DMS114 treated with DMSO at 0.1 percent for 48 hours (cell line): ENCODE results near the gene USP10.
A peak's percentile ranks its signal among the peaks of the same experiment; 100 is the strongest.

Source experiments
- DNase-seq: peaks from one replicate; lab custom pipeline; 2025; ENCODE audit not compliant: unreplicated experiment; lab: John Stamatoyannopoulos, UW

USP10 gene, protein sequence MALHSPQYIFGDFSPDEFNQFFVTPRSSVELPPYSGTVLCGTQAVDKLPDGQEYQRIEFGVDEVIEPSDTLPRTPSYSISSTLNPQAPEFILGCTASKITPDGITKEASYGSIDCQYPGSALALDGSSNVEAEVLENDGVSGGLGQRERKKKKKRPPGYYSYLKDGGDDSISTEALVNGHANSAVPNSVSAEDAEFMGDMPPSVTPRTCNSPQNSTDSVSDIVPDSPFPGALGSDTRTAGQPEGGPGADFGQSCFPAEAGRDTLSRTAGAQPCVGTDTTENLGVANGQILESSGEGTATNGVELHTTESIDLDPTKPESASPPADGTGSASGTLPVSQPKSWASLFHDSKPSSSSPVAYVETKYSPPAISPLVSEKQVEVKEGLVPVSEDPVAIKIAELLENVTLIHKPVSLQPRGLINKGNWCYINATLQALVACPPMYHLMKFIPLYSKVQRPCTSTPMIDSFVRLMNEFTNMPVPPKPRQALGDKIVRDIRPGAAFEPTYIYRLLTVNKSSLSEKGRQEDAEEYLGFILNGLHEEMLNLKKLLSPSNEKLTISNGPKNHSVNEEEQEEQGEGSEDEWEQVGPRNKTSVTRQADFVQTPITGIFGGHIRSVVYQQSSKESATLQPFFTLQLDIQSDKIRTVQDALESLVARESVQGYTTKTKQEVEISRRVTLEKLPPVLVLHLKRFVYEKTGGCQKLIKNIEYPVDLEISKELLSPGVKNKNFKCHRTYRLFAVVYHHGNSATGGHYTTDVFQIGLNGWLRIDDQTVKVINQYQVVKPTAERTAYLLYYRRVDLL

DNA sequence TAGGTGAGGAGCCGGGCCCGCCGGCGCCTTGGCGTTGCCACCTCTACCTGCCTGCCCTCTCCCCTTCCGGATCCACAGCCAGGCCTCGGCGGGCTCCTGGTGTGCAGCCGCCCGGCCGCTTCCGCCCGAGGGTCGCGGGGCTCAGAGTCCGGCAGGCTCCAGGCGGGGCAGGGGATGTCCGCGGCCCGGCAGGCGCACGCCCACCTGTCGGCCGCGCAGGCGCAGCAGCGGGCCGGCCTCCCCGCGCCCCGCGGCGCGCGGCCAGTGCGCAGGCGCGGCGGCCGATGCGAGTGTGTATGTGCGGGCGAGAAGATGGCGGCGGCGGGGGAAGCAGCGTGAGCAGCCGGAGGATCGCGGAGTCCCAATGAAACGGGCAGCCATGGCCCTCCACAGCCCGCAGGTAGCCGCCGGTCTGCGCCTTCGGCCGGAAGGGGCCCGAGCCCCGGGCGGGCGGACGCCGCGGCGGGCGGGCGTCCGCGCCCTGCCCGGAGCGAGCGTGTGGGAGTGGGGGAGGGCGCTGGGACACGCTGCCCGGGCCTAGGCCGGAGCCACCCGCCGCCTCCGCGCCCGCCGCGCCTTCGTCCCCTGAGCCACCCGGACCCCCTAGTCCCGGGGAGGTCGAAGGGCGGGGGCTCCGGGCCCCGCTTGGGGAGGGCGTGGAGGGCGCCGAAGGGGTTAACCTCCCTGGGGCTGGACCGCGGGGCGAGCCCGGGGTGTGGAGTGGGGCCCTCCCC, at the start of gene USP10:
Gene USP10, plus strand, starts transcription at position 289 of the 734 bp plus-strand sequence. Its CDS starts 91 bp downstream, at position 380.
- peak; percentile 65 for DNase-seq

DNA sequence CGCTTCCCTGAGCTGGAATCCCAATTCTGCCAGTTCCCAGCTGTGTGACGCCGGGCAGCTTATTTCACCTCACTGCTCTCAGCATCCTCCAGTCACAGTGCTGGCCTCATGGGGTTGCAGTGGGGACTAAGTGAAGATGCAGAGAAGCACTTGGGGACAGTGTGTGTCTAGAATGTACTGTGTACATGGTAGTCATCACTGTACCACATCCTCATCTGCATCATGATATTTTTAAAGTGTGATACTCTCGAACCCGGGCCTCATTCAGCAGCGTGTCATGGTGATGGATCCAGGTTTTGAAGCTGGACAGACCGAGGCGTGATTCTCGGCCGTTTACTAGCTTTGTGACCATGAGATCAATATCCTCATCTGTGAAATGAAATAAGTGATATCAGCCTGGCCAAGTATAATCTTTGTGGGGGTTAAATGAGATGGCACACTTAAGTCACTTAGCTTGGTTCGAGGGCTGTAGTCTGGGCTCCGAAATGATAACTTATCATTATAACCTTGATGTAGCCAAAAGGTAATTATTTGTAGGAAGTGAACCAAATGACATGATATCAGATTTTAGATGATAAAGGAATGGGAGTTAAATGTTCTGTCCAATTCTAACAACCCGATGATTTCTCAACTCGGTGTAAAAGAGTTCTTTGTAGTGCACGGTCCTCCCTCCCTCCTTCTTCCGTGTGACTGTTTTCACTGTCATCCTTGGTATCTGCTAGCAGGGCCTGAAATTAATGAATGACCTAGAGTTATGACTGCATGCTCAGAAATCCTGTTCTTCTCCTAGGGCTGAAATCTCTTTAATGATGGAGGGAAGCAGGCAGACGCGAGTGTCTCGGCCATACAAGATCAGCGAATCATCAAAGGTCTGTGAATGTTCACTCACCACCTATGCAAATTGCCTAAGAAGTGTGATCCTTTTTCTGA, 49.5 kb upstream of the USP10 start:
- DNase-seq, result no peak

DNA sequence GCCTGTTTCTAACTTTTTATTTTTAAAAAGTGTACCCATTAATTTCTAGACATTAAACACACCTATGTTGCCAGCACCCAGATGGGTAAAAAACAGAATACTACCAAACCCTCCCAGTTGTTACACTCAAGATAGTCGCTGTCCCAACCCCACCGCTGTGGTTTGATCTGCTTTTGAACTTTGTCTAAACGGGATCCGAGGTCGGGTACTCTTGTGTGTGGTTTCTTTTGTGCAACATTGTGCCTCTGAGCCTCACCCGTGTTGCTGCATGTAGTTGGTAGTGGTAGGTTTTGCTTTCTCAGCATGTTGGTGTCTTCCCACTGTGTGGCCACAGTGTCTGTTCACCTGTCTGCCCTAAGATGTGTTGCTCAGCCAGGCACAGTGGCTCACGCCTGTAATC, 47.2 kb upstream of the USP10 start:
- no peak for DNase-seq

DNA sequence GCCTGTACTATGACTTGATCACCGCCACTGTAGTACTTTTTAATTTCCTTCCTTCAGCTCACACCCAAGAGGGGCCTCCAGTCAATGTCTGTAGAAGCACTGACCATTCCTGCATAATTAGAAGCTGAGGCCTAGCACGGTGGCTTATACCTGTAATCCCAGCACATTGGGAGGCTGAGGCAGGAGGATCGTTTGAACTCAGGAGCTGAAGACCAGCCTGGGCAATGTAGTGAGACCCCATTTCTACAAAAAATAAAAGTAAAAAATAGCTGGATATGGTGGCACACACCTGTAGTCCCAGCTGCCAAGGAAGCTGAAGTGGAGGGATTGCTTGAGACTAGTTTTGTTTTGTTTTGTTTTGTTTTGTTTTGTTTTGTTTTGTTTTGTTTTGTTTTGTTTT, 45.6 kb upstream of the USP10 start:
- no peak for DNase-seq

DNA sequence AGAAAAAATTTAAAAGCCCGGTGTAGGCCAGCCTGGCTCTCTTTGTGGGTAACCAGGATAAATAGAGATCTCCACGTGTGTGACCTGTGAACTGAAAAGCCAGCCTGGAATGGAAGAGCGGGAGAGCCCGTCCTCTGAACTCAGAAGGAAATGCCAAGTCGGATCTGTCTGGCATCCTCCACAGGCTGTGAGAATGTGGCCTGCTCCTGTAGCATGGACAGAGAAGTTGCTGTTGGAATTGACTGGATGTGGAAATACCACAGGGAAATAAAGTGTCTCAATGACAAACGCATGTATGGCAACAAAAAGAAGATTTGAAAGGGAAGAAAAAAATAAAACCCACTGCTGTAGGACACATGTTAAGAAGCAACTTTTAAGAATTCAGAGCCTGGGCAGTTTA, 44.8 kb upstream of the USP10 start:
- DNase-seq, result no peak

DNA sequence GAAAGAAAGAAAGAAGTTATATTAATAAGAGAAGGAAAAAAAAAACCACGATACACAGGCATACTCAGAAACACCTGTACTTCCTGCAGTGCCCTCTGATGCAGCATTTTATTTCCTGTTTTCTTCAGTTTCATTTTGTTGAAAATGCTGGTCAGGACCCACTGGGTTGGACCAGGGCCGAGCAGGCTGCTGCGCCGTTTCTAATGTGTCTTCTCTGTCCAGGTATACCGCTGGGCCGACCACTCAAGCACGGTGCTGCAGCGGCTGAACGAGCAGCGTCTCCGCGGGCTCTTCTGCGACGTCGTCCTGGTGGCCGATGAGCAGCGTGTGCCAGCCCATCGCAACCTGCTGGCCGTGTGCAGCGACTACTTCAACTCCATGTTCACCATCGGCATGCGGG, 43.2 kb upstream of the USP10 start:
- DNase-seq, result no peak

DNA sequence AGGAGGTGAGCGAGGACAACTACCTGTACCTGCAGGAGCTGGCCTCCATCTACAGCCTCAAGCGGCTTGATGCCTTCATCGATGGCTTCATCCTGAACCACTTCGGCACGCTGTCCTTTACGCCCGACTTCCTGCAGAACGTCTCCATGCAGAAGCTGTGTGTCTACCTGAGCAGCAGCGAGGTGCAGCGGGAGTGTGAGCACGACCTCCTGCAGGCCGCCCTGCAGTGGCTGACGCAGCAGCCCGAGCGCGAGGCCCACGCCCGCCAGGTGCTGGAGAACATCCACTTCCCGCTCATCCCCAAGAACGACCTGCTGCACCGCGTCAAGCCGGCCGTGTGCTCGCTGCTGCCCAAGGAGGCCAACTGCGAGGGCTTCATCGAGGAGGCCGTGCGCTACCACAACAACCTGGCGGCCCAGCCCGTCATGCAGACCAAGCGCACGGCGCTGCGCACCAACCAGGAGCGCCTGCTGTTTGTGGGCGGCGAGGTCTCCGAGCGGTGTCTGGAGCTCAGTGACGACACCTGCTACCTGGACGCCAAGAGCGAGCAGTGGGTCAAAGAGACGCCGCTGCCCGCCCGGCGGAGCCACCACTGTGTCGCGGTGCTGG, 42.5 kb upstream of the USP10 start:
- DNase-seq, result no peak

DNA sequence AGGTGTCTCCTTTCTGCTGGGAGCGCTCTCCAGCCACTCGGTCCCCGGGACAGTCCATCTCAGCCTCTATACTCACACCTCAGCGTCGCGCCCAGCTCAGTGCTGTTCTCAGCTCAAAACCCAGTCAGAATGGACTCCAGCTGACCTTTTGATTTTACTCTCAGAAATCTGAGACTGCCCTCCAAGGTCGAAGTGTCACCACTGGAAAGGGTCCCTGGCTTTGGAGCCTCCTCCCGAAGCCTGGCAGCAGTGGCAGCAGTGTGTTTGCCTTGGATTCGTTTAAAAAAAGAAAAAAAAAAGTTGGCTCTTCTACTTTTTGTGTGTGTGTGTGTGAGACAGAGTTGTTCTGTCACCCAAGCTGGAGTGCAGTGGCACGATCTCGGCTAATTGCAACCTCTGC, 41.1 kb upstream of the USP10 start:
- no peak for DNase-seq

DNA sequence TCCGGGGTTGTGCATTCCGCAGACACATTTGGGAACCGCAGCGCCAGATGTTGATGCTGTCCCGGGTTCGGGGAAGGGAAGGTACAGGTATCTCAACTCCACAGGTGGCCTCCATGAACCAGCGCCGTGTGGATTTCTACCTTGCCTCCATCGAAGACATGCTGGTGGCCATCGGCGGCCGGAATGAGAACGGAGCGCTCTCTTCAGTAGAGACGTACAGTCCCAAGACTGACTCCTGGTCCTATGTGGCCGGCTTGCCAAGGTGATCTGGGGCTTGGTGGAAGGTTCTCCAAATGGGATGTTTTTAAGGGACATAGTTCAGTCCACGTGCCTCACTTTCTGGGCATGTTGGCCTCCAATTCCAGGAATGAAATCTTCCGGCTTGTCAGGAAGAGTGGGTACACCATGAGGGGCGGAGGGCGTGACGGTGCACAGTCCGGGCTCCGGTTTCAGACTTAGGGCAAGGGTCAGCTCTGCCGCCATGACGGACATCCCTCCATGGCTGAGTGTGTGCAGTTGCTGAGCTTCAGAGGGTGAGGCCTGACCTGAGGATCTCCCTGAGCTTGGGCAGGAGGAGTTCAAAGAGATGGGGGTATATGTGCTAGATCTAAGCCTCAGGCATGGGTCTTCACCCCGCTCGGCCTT, 40.0 kb upstream of the USP10 start:
- DNase-seq, result no peak

DNA sequence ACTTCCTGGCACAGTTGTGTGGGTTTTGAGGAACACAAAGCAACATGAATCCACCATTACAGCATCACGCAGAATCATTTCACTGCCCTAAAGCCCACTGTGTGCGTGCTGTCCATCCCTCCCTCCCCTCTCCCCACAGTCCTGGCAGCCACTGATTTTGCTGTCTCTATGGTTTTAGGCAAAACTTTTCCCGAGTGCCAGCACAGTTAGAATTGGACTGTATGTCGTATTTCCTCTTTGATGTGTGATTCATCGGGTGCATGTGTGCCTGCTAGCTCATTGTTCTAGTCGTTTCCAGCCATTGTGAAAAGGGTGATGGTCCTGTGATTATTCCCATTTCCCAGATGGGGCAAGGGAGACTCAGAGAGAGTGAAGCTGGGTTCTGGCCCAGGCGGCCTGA, 38.8 kb upstream of the USP10 start:
- no peak for DNase-seq

DNA sequence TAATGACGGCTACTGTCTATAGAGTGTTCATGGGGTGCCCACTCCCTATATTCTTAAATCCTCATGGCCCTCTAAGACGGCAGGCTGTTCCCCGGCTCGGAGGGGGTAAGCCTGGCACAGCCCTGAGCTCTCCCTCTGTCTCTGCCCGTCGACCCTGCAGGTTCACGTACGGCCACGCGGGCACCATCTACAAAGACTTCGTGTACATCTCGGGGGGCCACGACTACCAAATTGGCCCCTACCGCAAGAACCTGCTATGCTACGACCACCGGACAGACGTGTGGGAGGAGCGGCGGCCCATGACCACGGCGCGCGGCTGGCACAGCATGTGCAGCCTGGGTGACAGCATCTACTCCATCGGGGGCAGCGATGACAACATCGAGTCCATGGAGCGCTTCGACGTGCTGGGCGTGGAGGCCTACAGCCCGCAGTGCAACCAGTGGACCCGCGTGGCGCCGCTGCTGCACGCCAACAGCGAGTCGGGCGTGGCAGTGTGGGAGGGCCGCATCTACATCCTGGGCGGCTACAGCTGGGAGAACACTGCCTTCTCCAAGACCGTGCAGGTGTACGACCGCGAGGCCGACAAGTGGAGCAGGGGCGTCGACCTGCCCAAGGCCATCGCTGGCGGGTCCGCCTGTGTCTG, 38.3 kb upstream of the USP10 start:
- no peak for DNase-seq

DNA sequence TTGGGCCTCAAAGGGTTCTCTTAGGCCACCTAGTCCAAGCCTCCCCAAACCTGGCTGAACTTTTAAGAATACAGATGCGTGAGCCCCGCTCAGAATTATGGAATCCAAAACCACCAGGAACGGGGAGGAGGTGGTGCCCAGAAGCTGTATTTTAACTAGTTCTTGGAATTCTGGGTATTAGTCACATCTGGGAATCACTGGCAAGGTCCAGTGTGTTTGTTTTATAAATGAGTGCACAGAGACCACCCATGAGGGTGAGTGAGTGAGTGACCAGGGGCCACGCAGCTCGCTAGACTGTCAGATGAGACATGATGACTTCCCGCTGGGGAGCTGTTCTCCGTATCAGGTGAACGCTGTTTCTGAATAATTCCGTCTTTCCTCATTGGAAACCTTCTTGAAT, 37.3 kb upstream of the USP10 start:
- DNase-seq, result no peak

DNA sequence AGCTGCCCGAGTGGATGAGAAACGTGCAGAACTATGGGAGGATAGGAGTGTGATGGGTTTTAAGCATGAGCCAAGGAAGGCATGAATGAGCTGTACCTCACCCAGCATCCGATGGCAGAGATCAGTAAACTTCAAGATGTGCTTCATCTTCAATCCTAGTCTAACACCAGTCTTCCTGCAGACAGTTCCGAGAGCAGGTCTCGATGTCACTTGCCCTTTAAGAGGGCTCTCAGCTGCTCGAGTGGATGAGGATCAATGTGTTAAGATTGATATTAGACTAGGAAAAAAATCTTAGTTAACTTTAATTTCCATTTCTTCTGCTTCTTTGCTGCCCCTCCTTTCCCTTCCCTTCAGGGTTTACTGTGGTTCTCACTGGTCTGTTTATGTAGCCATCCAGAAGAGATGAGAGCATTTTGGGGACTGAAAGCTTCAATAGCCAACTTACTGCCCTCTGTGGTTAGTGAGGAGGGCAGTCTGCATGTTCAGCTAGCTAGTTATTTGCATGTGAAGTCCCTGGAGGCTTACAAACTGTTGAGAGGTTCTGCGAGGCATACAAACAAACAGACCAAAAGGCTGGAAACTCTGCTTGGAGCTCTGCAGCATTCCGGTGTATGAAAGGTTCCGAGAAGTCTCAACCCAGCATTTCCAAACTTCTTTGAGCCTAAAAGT, 36.2 kb upstream of the USP10 start:
- no peak for DNase-seq

DNA sequence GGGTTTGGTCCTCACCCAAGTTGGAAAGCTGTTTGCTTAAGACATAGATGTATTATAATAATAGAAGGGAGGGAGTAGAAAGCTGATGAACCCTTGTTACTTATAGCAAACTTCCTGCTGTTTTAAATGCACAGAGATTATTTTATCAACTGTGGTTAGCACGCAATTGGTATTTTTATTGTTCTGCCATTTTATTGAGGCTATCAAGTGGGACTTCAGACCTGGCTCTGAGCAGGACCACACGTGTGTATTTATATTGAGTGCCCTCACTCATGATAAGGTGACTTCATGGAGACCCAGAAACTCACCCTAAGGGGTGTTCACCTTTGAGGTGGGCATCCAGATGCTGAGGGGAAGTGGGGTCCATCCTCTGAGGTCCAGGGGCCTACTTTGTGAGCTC, 34.4 kb upstream of the USP10 start:
- DNase-seq, result no peak

DNA sequence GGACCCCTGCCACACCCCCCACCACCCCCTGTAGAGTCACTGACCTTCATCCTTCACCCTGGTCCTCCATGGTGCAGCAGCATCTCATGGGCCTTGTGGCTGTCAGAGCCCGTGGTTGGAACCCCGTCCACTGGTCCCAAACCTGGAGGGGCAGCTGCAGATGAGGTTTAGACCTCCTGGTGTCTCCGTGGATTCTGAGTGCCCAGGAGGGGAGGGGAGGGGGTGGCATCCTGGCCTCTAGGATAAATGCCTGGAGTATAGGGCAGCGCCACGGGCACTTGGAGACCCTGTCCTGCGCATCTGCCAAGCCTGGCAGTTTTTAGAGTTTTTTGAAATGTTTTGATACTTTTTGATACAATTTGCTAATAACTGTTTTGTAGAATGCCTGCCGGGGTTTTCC, 34.0 kb upstream of the USP10 start:
- DNase-seq, result no peak

DNA sequence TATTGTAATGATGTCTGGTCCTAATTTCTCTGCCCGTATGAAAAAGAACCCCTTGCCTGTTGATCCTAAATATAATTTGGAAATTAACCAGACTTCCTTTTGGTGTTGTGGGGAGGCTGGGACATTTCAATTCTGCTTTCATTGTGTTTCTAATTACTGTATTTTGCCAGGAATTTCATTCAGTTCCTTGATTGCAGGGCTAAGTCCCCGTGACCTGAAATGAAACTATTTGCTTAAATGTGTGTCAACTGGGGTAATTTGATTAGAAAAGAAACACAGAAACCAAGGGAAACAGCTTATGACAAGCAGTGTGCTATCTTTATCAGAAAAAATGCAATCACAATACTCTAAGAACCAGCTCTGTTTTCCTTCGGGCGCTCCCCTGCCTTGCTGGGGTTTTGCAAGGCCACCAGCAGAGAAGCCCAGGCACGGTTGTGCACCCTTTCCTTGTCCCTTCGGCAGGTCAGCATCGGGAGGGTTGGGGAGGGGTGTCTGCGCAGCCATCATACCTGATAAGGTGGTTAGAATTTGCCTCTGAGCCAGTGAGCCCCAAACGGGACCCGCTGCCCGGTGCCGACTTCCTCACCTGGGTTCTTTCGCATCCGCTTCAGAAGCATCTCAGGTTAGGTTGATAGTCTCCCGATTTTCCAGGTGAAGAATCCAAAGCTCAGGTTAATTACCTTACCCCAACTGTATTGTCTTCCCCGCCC, 32.0 kb upstream of the USP10 start:
- no peak for DNase-seq

DNA sequence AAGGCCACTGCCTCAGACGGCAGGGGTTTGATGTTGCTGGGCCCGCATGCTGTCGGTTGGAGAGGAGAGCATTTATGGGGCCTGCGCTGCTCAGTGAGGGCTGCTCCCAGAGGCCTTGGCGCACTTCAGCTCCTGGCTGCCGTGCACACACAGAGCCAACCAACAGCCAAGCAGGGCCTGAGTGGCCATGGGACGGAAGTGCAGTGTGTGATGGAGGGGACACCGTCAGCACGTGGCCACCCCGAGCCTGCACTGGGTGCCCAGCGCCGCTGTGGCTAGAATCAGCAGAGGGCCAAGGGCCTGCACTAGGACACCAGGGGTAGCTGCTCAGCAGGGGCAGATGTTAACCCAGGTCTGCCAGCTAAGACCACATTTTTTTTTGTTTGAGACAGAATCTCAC, 29.7 kb upstream of the USP10 start:
- DNase-seq, result no peak
